ENCODE data around the gene MRPL37.
"Not testable (repeated sequence)": the region's sequence is repeated elsewhere in the genome, so short reads cannot be mapped to it uniquely, and the experiment has no call there.

Gene MRPL37

DNA sequence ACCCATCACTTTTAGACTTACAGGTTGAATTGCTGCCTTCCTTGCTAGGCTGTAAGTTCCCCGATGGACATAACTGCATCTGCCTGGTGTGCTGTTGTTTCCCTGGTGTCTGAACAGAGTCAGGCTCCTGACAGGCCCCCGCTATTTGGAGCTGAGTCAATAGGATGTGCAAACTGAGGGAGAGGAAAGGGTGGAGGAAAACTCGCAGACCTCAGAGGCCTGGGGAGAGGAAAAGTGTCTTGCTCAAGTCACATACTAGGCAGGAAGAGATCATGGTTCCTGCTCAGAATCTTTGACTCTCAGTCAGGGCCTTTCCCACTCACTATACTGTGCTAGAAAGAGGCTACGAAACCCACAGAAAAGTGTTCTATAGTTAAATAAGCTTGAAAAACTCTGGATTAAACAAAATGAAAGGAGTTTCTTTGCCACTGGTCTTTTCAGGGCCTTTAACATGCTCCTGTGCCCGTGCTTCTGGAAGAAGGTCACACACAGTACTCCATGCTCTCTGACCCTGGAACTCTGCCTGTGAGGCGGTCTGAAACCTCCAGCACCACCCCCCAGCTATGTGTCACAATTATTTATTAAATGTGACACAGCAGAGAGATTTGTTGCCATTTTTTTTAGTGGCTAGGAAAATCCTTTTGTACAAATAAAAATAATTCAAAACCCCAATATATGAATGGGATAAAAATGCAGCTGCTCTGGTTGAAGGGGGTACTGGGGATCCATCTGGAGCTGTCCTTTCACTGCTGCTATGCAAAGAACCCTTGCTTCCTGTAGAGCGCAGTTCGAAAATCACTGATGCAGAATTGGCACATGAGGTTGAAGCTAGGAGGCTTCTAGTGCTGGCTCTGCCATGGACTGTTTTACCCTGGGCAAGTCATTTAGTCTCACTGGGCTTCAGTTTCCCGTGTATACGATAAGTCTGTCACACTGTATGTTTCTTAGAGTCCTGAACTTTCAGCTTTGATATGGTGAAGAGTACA, 27.1 kb upstream of the MRPL37 start:
- no peak for DNase-seq

DNA sequence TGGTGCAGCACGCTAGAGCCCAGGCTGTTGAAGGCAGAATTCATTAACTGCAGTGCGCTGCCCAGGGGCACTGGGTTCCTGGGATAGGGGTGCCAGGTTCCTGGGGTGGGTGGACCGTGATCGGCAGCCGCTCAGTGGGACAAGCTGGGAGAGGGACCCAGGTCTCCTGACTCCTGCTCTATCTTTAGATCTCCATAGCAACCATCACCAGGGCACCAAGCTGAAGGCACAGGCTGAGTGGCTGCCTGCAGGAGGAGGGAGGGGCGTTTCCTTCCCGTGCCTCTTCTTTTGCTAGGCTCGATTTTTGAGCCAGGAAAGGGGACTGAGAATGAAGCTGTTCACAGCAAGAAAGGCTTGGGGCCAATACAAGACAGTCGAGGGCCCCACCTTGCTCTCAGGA, 26.3 kb upstream of the MRPL37 start:
- no peak for DNase-seq

DNA sequence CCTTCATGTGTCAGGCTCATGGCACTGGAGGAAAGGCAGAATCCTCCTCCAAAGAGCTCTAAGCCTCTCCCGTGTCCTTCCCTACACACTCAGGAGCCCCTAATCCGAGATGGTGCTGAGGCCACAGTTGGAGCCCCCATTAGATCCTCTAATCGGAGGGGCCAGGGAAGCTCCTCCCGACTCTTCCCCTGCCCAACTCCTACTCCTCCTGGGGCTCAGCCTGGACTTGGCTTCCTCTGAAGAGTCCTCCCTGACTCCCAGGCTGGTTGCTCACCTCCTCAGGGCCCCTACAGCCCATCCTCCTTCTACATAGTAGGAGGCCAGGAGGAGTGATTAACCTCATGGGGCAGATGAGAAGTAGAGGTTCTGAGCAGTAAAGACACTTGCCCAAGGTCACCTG, 25.9 kb upstream of the MRPL37 start:
- DNase-seq, result no peak

DNA sequence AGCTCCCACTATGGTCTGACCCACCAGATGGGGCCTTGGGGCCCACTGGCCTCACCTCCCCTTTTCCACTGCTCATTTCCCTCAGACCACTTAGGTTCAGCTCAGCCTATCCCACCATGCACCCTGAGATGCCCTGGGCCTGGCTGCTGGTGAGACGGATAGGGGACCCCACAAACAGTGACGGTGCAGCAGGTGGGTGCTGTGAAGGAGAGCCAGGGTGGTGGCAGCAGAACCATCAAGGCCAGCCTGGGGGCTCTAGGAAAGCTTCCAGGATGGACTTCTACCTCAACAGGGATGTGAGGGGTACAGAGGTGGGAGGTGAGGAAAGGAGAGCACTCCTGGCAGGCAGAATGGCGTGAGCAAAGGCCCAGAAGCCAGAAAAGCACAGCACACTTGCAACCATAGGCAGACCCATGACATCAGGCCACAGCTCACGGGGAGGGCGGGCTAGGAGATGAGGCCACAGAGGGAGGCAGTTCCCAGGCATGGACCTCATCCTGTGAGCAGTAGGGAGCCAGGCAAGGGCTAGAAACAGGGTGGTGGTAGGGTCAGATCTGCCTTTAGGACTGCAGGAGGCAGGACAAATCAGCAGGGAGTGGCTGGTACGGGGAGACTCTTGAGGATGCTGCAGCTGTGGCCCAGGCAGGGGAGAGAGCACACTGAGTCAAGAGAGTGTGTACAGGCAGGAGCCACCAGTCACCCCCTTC, 23.2 kb upstream of the MRPL37 start:
- no peak for DNase-seq

DNA sequence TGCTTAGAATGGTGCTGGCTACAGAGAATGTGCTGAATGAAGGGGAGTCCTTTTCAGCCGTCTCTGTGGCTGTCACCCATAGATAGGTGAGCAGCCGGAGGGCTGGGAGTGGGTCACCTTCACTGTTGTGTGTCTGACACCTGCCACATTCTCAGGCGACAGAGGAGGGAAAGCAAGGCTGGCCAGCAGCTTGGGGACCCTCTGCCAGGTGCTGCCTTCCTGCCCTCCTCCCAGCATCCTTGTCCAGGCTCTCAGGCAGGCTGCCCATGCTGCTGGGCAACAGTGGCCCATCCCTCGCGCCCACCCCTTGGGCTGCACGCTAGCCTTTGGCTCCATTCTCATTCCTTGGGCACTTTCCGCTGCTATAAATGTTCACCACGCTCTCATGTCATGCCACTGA, 22.2 kb upstream of the MRPL37 start:
- no peak for DNase-seq

DNA sequence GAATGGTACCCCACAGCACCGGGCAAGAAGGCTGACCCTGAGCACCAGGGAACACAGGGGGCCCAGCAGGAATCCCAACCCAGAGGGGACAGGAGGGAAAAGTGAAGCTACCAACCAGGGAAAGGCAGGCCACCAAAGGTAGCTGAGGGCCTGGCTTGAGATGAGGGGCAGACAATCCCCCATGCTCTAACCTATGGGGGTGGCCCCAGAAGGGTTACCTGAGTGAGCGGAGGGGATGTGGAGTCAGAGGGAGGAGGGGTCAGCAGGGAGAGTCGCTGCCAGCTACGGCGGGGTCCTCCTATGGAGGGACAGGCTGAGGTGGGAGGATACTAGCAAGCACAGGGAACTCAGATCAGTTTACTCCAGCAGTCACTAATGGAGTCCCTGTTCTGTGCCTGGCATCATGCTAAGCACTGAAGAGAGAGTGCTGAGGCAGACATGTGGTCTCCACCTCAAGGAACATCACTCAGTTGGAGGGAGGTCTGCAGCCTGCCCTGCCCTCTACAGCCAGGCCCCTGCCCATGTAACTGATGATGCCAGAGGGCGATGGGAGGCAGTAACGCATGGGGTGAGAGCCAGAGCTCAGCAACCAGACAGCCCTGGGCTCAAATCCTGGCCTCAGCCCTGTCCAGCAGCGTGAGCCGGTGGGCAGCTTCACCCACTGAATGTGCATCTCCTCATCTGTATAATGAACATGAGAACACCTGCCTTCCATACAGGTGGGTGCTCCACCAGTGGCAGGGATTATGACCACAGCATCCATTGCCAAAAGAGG, 21.5 kb upstream of the MRPL37 start:
- no peak for DNase-seq

DNA sequence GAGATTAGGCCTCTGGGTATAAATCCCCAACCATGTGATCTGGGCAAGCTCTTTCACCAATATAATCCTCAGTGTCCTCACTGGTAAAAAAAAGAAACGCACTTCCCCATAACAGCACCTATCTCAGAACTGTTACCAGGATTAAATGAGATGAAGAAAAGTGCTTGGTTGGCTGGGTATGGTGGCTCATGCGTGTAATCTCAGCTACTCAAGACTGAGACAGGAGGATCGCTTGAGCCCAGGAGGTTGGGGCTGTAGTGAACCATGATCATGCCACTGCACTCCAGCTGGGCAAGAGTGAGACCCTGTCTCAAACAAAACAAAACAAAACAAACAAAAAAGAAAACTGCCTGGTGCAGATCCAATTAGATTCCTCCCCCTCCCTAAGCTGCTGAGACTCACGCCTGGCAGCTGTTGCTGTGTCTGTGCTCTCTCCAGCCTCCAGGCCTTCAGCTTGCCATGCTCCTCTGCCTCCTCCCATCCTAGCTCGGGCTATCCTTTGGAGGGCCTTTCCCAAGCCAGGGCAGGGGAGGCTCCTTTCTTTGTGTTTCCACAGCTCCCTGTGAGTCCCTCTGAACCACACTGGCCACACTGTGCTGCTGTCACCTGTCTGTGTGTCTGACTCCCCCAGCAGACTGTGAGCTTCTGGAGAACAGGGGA, 19.1 kb upstream of the MRPL37 start:
- no peak for DNase-seq

DNA sequence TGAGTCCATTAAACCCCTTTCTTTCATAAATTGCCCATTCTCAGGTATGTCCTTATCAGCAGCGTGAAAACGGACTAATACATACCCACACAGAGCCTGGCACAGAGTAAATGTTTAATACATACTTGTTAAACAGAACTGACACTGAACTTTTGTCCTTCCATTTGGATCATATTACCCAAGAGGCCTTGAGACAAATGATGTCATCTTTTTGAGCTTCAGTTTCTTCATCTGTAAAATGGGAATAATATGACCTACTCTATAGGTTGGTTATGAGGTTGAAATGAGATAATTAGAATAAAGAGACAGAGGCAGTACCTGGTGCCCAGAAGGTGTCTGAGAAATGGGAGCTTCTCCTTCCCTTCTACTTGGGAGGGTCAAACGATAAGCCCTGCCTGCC, 13.9 kb upstream of the MRPL37 start:
- DNase-seq, result no peak

DNA sequence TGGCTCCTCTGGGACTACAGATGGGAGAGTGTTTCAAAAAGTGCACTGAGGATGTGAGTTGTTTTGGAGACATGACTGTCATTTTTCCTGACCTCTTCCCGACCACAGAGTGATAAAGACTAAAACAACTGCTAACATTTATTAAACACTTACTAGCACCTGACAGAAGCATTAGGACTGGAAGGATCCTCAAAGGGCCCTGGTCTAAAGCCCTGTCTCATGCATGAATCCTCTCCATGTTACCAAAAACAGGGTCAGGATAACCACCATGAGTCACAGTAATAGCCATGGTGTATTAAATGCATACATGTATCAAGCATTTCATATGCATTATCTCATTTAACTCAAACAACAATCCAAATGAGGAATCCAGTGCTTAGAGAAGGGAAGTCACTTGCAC, 11.7 kb upstream of the MRPL37 start:
- DNase-seq, result no peak

DNA sequence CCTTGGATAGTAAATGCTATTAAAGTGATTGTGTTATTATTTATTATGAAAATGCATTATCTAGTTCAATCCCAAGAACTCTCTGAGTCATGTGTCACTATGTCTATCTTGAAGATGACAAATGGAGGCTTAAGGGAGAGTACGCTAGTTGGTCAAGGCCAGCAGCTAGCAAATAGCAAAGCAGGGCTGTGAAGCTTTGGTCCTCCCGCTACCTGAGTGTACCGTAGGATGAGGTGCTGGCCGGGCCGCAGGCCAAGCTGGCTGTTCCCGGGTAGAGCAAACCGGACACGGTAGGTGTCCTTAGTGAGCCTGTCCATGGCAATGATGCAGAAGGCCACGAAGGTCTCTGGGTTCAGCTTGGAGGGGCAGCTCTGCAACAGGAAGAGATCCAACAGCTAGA, 9.4 kb upstream of the MRPL37 start:
- no peak for DNase-seq

DNA sequence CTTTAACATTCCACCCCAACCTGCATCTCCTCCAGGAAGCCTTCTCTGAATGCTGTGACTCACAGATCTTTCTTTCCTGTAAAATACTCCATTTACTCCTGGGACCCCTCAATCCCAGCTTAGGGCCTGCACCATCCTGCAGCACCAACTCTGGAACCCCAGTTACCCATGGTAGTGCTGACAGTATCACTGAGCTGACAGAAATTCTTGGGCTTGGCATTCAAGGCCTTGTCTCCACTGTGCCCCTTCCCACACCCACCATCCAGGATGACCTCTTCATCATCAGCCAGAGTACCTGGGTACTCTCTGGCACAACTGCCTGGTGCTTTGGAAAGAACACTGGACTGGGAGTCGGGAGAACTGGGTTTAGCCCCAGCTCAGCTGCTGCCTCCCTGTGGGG, 8.4 kb upstream of the MRPL37 start:
- no peak for DNase-seq

DNA sequence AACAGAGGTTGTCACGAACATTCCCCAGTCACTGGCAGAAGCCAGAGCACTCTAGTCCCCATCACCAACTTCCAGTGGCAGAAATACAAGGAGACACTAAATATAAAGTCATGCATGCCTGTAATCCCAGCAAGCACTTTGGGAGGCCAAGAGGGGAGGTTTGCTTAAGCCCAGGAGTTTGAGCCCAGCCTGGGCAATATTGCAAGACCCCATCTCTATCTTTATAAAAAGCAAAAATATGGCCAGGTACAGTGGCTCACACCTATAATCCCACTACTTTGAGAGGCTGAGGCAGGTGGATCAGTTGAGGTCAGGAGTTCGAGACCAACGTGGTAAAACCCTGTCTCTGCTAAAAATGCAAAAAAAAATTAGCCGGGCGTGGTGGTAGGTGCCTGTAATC, 6.5 kb upstream of the MRPL37 start:
- no peak for DNase-seq

DNA sequence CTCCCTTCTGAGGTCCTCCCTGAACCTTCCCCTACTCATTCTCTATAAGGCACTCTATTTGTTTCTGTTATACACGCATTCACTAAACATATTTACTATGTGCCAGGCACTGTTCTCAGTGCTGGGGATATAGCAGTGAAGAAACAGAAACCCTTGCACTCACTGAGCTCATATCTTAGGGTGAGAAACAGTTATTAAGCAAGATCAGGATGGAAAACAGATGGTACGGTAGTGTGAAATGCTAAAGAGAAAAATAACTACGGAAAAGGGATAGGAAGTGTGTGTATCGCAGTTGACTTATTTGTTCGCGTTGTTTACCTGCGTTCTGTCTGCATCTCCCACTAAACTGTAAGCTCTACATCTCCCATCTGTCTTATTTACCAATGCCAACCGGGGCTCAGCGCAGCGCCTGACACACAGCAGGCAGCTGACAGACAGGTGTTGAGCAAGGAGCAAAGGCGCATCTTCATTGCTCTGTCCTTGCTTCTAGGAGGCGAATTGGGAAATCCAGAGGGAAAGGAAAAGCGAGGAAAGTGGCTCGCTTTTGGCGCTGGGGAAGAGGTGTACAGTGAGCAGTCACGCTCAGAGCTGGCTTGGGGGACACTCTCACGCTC, 709 bp upstream of the MRPL37 start:
- DNase-seq, result no peak

DNA sequence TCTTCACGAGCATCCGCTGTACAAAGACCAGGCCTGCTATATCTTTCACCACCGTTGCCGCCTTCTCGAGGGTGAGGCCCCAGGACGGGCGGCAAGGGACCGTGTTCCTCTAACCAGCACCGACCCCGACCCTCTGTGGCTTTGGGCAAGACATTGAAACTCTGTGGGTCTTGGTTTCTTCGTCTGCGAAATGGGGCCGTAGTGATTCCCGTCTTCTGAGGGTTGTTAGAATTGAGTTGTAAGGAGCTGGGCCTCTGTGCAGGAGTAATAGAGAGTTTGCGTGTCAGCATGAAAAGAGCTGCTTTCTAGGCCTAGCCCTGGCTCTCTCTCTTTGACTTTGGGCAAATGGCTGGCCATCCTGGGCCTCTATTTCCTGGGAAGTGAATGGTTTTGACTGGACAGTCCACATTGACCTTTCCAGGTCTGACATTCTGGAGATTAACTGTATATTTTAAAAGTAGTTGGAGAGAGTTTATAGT, 591 bp downstream of the MRPL37 start:
- DNase-seq, result no peak

DNA sequence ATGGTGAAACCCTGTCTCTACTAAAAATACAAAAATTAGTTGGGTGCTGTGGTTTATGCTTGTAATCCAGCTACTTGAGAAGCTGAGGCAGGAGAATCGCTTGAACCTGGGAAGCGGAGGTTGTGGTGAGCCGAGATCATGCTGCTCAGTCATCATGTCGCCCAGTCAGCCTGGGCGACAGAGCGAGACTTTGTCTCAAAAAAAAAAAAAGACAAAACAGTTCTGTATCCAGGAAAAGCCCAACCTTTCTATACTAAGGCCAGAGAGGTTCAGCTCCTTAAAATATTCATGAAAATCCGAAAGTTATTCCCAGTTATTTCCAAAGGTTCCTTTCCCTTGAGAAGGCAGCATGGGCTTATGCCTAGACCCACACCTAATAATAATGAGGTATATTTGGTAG, 4.2 kb downstream of the MRPL37 start:
- no peak for DNase-seq

DNA sequence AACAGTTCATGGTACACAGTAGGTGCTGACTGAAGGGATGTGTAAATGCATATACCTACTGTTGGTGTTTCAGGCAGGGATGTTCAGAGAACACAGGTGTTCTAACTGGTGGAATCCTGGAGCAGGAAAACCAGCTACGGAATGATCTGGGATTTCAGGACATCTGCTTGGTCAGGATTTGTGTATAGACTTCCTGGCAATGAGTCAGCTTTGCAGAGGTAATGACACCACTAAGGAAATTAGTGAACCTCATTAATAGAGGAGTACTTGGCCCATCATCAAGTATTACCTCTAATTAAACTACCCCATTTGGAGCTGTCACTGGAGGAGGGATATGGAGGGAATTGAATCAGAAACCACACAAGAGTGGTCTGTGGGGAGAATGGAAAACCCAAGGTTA, 7.3 kb downstream of the MRPL37 start:
- no peak for DNase-seq

DNA sequence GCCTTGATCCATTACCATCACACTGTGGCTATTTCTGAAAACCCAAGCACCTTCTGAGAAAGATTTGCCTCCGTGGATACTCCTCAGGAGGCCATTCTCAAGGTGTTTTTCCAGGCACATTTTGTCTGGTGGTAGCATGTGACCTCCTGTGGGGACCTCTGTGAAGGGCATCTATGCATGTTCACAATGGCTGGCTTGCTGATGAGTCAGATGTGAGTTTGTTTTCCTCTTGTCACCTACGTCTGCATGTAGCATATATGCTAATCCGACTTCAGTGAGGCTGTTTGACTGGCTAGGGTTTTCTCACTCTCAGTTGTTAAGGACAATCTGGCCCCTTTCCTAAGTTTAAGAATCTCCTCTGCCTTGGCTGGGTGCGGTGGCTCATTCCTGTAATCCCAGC, 7.9 kb downstream of the MRPL37 start:
- DNase-seq, result not testable (repeated sequence)

DNA sequence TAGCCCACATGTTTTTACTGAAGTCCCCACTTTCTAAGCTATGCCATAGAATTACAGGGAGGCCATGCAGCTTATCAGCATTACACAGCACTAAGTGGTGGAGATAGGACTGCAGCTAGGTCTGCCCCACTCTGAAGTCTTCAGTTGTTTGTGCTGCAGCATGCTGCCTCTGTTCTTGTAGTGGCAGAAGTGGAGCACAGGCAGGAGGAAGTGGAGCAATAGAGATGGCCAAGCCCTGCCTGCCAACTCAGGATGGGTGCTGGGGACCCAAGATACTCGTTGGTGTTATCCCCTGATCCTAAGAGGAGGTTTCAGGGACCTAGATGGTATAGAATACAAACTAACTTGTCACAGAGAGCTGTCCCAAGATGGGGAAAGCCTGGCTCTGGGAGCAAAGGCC, 12.9 kb downstream of the MRPL37 start:
- no peak for DNase-seq

DNA sequence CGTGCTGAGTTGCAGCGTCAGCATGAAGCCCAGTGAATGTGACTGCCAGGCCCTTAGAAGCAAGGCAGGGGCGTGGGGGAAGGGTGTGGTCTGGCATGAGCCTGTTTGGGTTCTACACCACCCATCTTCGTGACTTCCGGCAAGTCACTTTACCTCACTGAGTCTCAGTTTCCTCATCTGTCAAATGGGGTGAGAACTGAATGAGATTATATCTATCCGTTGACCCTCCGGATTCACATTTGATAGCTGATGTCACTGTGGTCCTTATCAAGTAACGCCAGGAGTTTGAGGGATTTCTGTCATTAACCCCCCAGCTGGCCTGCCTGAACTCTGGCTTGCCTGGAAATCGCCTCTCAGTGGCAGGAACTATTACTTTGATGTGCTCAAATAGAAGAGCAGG, 15.6 kb downstream of the MRPL37 start:
- no peak for DNase-seq

DNA sequence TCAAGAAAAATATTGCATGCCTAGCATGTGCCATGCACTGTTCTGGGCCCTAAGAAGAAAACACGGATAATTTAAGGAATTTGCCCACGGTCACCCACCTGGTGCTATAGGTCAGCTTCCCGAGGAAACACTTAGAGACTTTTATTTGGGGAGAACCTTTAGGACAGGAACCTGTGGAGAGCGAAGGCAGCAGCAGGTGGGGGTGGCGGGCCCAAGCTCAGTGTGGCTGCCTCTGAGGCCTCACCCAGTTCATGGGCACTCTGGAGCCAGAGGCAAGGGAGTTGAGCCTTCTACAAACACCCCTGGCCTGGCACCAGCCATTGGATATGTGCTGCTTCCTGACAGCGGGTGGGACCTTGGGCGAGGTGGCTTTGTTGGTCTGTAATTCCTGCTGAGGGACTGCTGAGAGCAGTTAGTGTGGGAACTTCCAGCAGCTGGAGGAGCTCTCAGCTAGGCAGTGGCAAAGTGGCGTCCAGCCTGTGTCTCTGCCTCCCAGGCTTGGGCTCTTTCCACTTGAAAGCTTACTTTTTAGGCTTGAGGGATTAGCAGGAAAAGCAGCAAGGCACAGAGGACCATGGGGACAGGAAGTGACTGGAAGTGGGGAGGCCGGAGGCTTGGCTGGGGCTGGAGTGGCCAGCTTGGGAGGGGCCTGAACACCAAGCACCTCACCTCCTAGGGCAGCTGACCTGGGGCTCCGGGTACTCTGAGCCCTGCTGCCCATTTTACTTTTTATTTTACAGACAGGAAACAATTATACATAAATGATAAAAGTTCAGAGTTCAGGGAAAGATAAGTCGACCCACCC, 19.1 kb downstream of the MRPL37 start:
- no peak for DNase-seq

DNA sequence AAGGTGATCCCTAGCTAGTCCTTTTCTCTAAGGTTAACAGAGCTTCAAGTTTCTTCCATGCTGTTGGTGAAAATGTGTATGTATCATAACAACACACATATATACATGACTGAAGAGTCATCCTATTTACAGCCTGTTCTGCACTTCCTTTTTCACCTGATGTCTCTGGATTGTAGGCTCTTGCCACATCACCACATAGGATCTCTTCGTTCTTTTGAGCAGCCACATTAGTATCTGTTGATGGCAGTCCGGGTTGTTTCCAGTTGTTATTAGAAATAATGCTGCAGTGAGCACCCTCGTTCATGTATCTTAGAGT, 19.7 kb downstream of the MRPL37 start:
- DNase-seq, result no peak

All from DMS79 (cell line).